NCI-H1930 (cell line): ENCODE measurements around the gene ZNF132.
A peak's percentile ranks its signal among the peaks of the same experiment; 100 is the strongest.

Experiments used
- DNase-seq, 2 experiments: peaks; one replicate each; lab custom pipeline; 2025; lab: John Stamatoyannopoulos, UW

Gene ZNF132

GRCh38 chr19:58386576-58387337, 53.2 kb downstream of the ZNF132 start, which contains the start of gene RPS5:
RPS5 (plus strand) TSS chr19:58387269; CDS start chr19:58388138, 869 bp downstream.
- peak; percentile 98 to 99 for DNase-seq

- no peak for DNase-seq
Measured at GRCh38 chr19:58385891-58386575, 53.9 kb downstream of the ZNF132 start.

GRCh38 chr19:58385313-58385890, 54.6 kb downstream of the ZNF132 start:
- DNase-seq = no peak

- DNase-seq = no peak
Measured at GRCh38 chr19:58382997-58383603, 56.9 kb downstream of the ZNF132 start.
